Measurements from ENCODE around the gene PRIMA1. TPM values are rescaled to one million over a fixed set of nuclear protein-coding genes. Genes with fewer than 3 reads are reported as not detected.

PRIMA1 gene
- total RNA-seq, 1 experiment from 2014 or later: 0.26 TPM

DNA sequence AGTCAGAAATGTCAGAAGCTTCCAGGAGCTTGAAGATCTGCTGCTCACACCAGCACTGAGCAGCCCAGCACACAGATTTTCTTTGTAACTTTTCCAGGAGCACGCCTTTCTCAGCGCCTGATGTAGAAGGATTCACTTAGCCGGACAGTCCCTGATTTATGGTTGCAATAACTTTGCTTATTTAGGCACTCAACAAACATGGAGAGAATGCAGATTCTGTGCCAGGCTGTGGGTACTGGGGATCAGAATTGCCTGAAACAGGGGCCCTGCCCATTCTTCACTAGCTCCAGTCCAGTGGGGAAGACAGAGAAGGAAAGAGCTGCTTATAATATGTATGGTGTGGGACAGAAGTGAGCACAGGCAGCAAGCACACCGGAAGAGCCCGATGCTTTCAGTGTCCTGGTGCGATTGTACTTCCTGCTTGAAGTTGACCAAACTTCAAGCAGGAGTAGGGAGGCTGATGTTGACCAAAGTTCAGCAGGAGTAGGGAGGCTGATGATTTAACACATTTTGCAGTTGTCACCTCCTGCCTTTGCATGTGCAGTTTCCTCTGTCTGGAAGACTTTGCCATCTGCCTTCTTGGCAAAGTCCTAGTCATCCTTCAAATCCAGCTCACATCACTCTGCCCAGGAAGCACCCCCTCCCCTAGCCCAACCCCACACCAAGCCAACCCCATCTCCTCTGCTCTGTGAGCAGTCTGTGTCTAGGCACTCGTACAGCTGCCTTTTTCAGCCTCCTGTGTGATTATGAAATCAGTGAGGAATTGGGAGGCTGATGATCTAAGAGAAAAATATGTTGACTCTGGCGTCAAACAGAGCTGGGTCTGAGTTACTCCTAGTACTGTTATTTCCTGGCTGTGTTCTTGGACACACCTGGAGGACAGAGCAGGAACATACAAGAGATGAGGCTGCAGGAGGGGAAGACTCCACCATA lies 12.0 kb upstream of the PRIMA1 start:
- DNase-seq (ENCODE audit: low read depth, low spot score) (no peak), ATAC-seq (no peak)
- ChIA-PET CTCF (no interaction called here), POLR2A (no interaction called here)
- Histone ChIP-seq H3K4me3 (ENCODE audit: low read depth in 2 of 2, low read length in 2 of 2) (no peak overlapping the region), H3K9me3 (ENCODE audit: control insufficient read depth, insufficient read depth, low read depth, low read length) (no peaks in the 10 kb centered on the region), H3K27me3 (ENCODE audit: control insufficient read depth, insufficient read depth, low read length) (0 out of 2 replicates have a peak, but pooled peaks cover 4% of the 10 kb centered on the region), H3K27ac (ENCODE audit: low read length) (no peak overlapping the region), H3K4me1 (ENCODE audit: control insufficient read depth, insufficient read depth, low read length) (no peaks in the 10 kb centered on the region), H3K36me3 (ENCODE audit: control insufficient read depth, insufficient read depth, low read length) (no peaks in the 10 kb centered on the region)
- BruUV-seq (replicated peaks): no TSS peak
- intact Hi-C loops (cut with micrococcal nuclease; ENCODE audit: unreplicated experiment) (no loop called here), in situ Hi-C loops (cut with HindIII; ENCODE audit: low pct_unique_long_range_greater_than_20kb, low sequenced_read_pairs) (no loop called here)
- TF ChIP-seq TCF7L2 (IDR thresholded peaks at IDR 0.05; ENCODE audit: low read depth, low read length) (no peak), POLR2AphosphoS5 (IDR thresholded peaks at IDR 0.05; ENCODE audit: low read depth, low read length) (no peak), SIN3A (IDR thresholded peaks at IDR 0.05; ENCODE audit: borderline replicate concordance, insufficient read depth, low read depth, low read length) (no peak)
- TF ChIP-seq, protein P1, sequence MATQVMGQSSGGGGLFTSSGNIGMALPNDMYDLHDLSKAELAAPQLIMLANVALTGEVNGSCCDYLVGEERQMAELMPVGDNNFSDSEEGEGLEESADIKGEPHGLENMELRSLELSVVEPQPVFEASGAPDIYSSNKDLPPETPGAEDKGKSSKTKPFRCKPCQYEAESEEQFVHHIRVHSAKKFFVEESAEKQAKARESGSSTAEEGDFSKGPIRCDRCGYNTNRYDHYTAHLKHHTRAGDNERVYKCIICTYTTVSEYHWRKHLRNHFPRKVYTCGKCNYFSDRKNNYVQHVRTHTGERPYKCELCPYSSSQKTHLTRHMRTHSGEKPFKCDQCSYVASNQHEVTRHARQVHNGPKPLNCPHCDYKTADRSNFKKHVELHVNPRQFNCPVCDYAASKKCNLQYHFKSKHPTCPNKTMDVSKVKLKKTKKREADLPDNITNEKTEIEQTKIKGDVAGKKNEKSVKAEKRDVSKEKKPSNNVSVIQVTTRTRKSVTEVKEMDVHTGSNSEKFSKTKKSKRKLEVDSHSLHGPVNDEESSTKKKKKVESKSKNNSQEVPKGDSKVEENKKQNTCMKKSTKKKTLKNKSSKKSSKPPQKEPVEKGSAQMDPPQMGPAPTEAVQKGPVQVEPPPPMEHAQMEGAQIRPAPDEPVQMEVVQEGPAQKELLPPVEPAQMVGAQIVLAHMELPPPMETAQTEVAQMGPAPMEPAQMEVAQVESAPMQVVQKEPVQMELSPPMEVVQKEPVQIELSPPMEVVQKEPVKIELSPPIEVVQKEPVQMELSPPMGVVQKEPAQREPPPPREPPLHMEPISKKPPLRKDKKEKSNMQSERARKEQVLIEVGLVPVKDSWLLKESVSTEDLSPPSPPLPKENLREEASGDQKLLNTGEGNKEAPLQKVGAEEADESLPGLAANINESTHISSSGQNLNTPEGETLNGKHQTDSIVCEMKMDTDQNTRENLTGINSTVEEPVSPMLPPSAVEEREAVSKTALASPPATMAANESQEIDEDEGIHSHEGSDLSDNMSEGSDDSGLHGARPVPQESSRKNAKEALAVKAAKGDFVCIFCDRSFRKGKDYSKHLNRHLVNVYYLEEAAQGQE (IDR thresholded peaks at IDR 0.05; ENCODE audit: insufficient read depth in 1 of 2, low read depth in 2 of 2, low read length in 1 of 2): no peak
- TF ChIP-seq, protein P2, sequence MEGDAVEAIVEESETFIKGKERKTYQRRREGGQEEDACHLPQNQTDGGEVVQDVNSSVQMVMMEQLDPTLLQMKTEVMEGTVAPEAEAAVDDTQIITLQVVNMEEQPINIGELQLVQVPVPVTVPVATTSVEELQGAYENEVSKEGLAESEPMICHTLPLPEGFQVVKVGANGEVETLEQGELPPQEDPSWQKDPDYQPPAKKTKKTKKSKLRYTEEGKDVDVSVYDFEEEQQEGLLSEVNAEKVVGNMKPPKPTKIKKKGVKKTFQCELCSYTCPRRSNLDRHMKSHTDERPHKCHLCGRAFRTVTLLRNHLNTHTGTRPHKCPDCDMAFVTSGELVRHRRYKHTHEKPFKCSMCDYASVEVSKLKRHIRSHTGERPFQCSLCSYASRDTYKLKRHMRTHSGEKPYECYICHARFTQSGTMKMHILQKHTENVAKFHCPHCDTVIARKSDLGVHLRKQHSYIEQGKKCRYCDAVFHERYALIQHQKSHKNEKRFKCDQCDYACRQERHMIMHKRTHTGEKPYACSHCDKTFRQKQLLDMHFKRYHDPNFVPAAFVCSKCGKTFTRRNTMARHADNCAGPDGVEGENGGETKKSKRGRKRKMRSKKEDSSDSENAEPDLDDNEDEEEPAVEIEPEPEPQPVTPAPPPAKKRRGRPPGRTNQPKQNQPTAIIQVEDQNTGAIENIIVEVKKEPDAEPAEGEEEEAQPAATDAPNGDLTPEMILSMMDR (IDR thresholded peaks at IDR 0.05): no peak

DNA sequence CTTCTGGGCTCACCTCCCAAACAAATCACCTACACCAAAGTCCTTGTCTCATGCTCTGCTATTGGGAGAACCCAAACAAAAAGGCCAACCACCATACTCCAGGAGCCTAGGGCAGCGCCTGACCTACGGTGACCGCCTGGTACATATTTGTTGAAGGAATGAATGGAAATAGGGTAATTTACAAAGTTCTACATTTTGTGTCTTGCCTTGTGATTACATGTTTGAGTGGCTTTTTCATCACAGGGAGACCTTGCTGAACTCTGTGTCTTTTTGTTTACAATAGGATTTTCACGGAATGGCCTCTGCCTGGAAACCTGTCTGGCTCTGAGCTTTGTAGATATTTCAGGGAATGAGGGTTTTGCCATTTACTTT lies 11.3 kb upstream of the PRIMA1 start:
- no peak overlapping the region for H3K4me3 ChIP-seq (ENCODE audit: low read depth in 2 of 2, low read length in 2 of 2)
- intact Hi-C loops (cut with micrococcal nuclease; ENCODE audit: unreplicated experiment) (no loop called here), in situ Hi-C loops (cut with HindIII; ENCODE audit: low pct_unique_long_range_greater_than_20kb, low sequenced_read_pairs) (no loop called here)
- H3K36me3 ChIP-seq (ENCODE audit: control insufficient read depth, insufficient read depth, low read length): no peaks in the 10 kb centered on the region
- no peaks in the 10 kb centered on the region for H3K9me3 ChIP-seq (ENCODE audit: control insufficient read depth, insufficient read depth, low read depth, low read length)
- ATAC-seq (no peak), DNase-seq (ENCODE audit: low read depth, low spot score) (no peak)
- no peak overlapping the region for H3K27ac ChIP-seq (ENCODE audit: low read length)
- H3K27me3 ChIP-seq (ENCODE audit: control insufficient read depth, insufficient read depth, low read length): 0 out of 2 replicates have a peak, but pooled peaks cover 4% of the 10 kb centered on the region
- ChIA-PET POLR2A (no interaction called here), CTCF (no interaction called here)
- no peaks in the 10 kb centered on the region for H3K4me1 ChIP-seq (ENCODE audit: control insufficient read depth, insufficient read depth, low read length)
- TF ChIP-seq, protein P2 (IDR thresholded peaks at IDR 0.05): no peak
- TF ChIP-seq TCF7L2 (IDR thresholded peaks at IDR 0.05; ENCODE audit: low read depth, low read length) (no peak), SIN3A (IDR thresholded peaks at IDR 0.05; ENCODE audit: borderline replicate concordance, insufficient read depth, low read depth, low read length) (no peak), POLR2AphosphoS5 (IDR thresholded peaks at IDR 0.05; ENCODE audit: low read depth, low read length) (no peak)
- TF ChIP-seq, protein P1 (IDR thresholded peaks at IDR 0.05; ENCODE audit: insufficient read depth in 1 of 2, low read depth in 2 of 2, low read length in 1 of 2): no peak
- no TSS peak for BruUV-seq (replicated peaks)

Data from Panc1 (cell line).